Prostate gland (tissue), 2 donors: ENCODE results near the gene MEP1B. TPM values are rescaled to one million over a fixed set of nuclear protein-coding genes. Genes with fewer than 3 reads are reported as not detected.

Source experiments
- DNase-seq: peaks from one replicate; pipeline ENCODE4 v3.0.0-alpha.2; 2019; ENCODE audit warnings: low spot score
- H3K27ac ChIP-seq, 2 donors: fragments of 200-600 bp; sonication (generic); 2 replicates each; pipeline ENCODE4 v1.5.1; 2017 to 2019
- H3K27me3 ChIP-seq: fragments of 200-600 bp; sonication (generic); replicated peaks from 2 replicates; pipeline ENCODE4 v1.5.1; 2019; ENCODE audit not compliant: insufficient read depth
- H3K36me3 ChIP-seq, 2 donors: fragments of 200-600 bp; sonication (generic); 1 replicate in 1 of 2; 2 replicates in 1 of 2; pipeline versions ENCODE4 v1.5.1 to v1.8.1; 2017 to 2019
- H3K4me1 ChIP-seq: fragments of 200-600 bp; sonication (generic); replicated peaks from 2 replicates; pipeline ENCODE4 v1.5.1; 2019
- H3K4me3 ChIP-seq, 2 donors: fragments of 200-600 bp; sonication (generic); 2 replicates each; pipeline ENCODE4 v1.5.1; 2017 to 2019
- H3K9me3 ChIP-seq: fragments of 200-600 bp; sonication (generic); 2 replicates; pipeline ENCODE4 v1.5.1; 2017
- CTCF ChIP-seq, 4 experiments: fragments of 200-600 bp in 2 of 4; fragments of 450-650 bp in 2 of 4; sonication (generic) in 2 of 4; IDR thresholded peaks; 1 replicate in 3 of 4; 2 replicates in 1 of 4; pipeline ENCODE4 v1.5.1; 2016 to 2019; ENCODE audit warnings: antibody characterized with exemption in 4 of 4, mild to moderate bottlenecking in 2 of 4, moderate library complexity in 2 of 4
- POLR2A ChIP-seq: fragments of 450-650 bp; IDR thresholded peaks from one replicate; pipeline ENCODE4 v1.6.1; 2016; ENCODE audit warnings: antibody characterized with exemption, mild to moderate bottlenecking
- POLR2AphosphoS5 ChIP-seq: sonication (generic); formaldehyde crosslinking; IDR thresholded peaks from one replicate; pipeline ENCODE4 v1.6.1; 2017; ENCODE audit warnings: antibody characterized with exemption
- WGBS: methylation state at CpG from one replicate; pipeline ENCODE4 v1.1.5; 2018; 5-methylcytosine and 5-hydroxymethylcytosine counted together
- intact Hi-C: fragments of 100-400 bp; cut with DNase I; formaldehyde crosslinking; loops from one replicate; pipeline ENCODE4 v1.14.2; 2022
- total RNA-seq, 2 donors: library from RNA; depleted of rRNA; stranded (reverse); fragments of >200 nt; gene quantifications; one replicate each; pipeline ENCODE4 v1.1.0, GENCODE V29; 2016

The MEP1B gene
- total RNA-seq, 2 donors from 2014 or later: 0.34 TPM; not detected in 1

DNA sequence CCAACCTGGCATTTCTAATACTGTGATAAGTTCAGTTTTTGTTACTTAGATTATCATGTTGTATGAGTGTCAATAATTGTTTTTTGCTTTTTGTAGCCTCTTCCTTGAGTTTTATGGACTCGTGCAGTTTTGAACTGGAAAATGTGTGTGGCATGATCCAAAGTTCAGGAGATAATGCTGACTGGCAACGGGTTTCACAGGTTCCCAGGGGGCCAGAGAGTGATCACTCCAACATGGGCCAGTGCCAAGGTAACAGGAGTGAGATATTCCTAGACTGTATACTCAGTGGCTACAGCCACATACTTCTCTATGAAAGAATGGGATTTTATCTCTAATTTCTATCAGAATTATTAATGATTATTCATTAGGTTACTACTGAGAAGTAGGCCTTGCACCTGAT is 18.2 kb downstream of the MEP1B start:
- no peak overlapping the region for H3K27ac ChIP-seq
- TF ChIP-seq POLR2A: no peak
- no peak for TF ChIP-seq CTCF (IDR thresholded peaks at IDR 0.05)
- TF ChIP-seq POLR2AphosphoS5: no peak
- H3K9me3 ChIP-seq: no peaks in the 10 kb centered on the region
- intact Hi-C loops: no loop called here
- DNase-seq: no peak
- H3K36me3 ChIP-seq: no peaks in the 10 kb centered on the region
- no peak overlapping the region for H3K4me3 ChIP-seq
- H3K4me1 ChIP-seq: no peaks in the 10 kb centered on the region
- no peaks in the 10 kb centered on the region for H3K27me3 ChIP-seq
- 20% methylated on average over 2 of the region's 2 CpGs for WGBS

DNA sequence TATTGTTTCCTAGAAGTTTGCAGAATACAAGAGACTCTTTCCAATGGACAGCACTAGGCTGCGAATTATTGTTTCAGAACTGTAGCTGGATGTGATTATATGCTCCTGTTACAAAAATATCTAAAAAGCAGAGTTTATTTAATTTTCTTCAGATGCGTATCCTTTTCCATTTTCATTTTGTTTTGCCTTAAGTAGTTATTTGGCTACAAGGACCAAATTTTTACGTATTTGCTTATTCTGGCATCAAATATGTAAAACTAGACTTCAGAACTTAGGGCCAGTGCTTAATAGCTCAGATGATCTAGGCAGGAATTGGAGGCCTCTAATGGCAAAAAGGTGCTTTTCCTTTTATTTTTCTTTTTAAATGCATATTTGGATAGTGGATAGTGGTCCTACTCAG is 18.7 kb downstream of the MEP1B start:
- no peaks in the 10 kb centered on the region for H3K9me3 ChIP-seq
- 74% methylated on average over 3 of the region's 3 CpGs for WGBS
- H3K4me3 ChIP-seq: no peak overlapping the region
- DNase-seq: no peak
- no peaks in the 10 kb centered on the region for H3K27me3 ChIP-seq
- no peak for TF ChIP-seq POLR2AphosphoS5
- TF ChIP-seq POLR2A: no peak
- no peak for TF ChIP-seq CTCF (IDR thresholded peaks at IDR 0.05)
- intact Hi-C loops: no loop called here
- no peaks in the 10 kb centered on the region for H3K36me3 ChIP-seq
- no peaks in the 10 kb centered on the region for H3K4me1 ChIP-seq
- no peak overlapping the region for H3K27ac ChIP-seq

- 65% methylated on average over 10 of the region's 10 CpGs for WGBS
- Histone ChIP-seq H3K4me1 (no peaks in the 10 kb centered on the region), H3K4me3 (no peak overlapping the region), H3K9me3 (no peaks in the 10 kb centered on the region), H3K27ac (no peak overlapping the region), H3K27me3 (no peaks in the 10 kb centered on the region), H3K36me3 (no peaks in the 10 kb centered on the region)
- DNase-seq: no peak
- TF ChIP-seq CTCF (IDR thresholded peaks at IDR 0.05): no peak
- no peak for TF ChIP-seq POLR2A
- TF ChIP-seq POLR2AphosphoS5: no peak
- intact Hi-C loops: no loop called here
These were observed 20.0 kb downstream of the MEP1B start for GRCh38 chr18:32209685-32210445.

DNA sequence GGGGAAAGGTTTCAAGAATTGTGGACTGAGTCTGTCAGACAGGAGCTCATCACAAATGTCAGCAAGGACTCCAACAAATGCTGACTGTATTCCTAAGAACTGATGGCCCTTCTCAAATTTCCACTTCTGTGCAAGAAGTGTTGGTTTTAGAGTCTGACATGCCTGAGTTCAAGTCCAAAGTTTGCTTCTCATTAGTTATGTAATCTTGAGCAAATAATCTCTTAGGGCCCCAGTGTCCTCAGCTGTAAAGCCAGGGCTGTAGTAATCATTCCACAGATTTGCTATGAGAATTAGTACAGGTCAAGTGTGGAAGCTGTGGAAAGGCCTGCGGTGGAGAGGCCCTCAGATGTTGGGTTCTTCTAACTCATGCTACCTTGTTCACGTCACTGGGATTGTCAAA is 23.9 kb downstream of the MEP1B start:
- no peaks in the 10 kb centered on the region for H3K27me3 ChIP-seq
- intact Hi-C loops: no loop called here
- 98% methylated on average over 2 of the region's 2 CpGs for WGBS
- no peak for DNase-seq
- no peak overlapping the region for H3K4me3 ChIP-seq
- H3K36me3 ChIP-seq: no peaks in the 10 kb centered on the region
- no peaks in the 10 kb centered on the region for H3K4me1 ChIP-seq
- H3K27ac ChIP-seq: no peak overlapping the region
- TF ChIP-seq POLR2A: no peak
- TF ChIP-seq CTCF (IDR thresholded peaks at IDR 0.05): no peak
- no peak for TF ChIP-seq POLR2AphosphoS5
- no peaks in the 10 kb centered on the region for H3K9me3 ChIP-seq

DNA sequence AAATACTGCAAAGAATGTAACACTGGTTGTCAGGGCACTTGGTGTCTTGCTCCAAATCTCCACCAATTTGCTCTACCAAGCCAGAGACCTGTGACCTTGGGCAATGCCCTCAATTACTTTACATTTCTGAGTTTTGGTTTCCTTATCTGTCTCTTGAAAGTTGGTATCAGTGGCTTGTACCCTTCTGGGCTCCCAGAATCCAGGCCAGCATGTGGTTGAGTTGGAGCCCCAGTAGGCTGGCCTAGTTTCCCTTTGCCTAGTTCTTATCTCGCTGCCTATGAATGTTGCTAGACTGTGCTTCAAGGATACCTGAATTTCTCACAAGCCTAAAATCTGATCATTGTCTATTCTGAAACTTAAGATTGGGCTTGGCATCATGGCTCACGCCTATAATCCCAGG is 26.6 kb downstream of the MEP1B start:
- 95% methylated on average over 2 of the region's 2 CpGs for WGBS
- no peaks in the 10 kb centered on the region for H3K27me3 ChIP-seq

More for the DNA sequence above, 26.6 kb downstream of the MEP1B start:
- no peak for DNase-seq
- Histone ChIP-seq H3K27ac (no peak overlapping the region), H3K4me1 (no peaks in the 10 kb centered on the region), H3K4me3 (no peak overlapping the region), H3K36me3 (no peaks in the 10 kb centered on the region), H3K9me3 (no peaks in the 10 kb centered on the region)
- intact Hi-C loops: no loop called here
- TF ChIP-seq POLR2A (no peak), POLR2AphosphoS5 (no peak), CTCF (IDR thresholded peaks at IDR 0.05) (no peak)
